GM21367 (cell line): ENCODE data around the gene DMD.

Source experiments
- ATAC-seq: cut with Tn5 transposase; IDR thresholded peaks from one replicate; pipeline ENCODE4 v1.9.1; 2021; ENCODE audit not compliant: unreplicated experiment

DMD gene

DNA sequence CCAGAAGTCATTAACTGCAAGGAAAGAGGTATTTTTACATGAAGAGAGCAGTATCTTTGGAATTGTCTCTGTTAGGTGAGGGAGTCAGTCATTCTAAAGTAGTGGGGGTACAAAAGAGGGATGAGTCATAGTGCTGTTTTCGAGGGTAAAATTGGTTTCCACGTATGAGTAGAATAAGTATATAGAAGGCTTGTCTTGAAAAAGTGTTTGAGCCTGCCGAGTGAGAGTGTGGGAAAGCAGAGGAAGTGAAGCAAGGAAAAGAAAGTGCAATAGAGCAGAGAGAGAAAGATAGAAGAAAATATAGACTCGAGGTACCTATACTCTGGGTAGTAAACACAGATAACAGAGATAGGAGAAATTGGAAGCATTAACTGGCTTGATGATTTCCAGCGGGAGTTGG lies 696.4 kb downstream of the DMD start:
- peak; percentile 84 for ATAC-seq

- ATAC-seq = no peak
Measured at GRCh38 chrX:32501606-32502005, 709.7 kb downstream of the DMD start.

DNA sequence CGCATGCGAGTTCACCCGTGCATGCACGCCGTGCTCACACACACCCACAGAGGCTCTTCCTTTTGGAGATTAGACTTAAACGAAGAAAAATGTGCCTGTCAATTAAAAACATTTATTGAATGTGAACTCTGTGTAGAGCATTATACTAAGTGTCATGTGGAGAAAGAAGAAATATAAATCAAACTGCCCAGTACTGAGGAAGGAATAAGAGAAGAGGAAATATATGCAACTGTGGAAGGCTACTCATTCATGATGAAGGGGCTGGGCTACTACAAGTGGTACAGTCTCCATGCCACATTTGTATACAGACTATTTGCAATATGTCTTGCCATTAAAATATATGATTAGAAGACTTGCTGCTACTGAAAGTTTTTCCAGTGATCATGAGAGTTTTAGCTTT lies 714.7 kb downstream of the DMD start:
- no peak for ATAC-seq

GRCh38 chrX:32495855-32496254 lies 715.5 kb downstream of the DMD start:
- no peak for ATAC-seq

- no peak for ATAC-seq
Measured at GRCh38 chrX:32489125-32489524, 722.2 kb downstream of the DMD start.

GRCh38 chrX:32483534-32484136 lies 727.7 kb downstream of the DMD start:
- no peak for ATAC-seq

DNA sequence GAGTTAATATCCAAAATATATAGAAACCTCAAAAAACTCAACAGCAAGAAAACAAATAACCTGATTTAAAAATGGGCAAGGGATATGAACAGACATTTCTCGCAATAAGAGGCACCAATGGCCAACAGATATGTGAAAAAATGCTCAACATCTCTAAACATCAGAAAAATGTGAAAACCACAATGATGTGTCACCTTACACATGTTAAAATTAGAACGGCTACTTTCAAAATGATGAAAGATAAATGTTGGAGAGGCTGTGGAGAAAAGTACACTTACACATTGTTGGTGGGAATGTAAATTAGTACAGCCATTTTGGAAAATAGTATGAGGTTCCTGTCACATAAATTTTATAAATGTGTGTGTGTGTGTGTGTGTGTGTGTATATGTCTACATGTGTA lies 731.3 kb downstream of the DMD start:
- no peak for ATAC-seq

DNA sequence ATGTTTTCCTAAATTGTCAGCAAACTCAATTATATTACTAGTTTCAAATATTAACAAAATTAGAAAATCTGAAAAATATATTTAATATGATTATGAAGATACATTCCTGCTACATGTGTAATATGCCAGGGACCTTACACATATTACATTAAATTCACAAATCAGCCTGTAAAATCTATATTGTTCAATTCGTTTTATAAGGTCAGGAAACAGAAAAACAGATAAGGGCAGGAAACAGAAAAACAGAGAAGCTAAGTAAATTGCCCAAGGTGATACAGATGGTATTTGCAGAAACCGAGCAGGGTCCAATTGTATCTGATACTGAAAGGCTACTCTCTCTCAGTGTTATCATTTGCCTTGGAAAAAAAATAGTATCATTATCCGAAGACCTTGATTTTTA lies 739.0 kb downstream of the DMD start:
- no peak for ATAC-seq

DNA sequence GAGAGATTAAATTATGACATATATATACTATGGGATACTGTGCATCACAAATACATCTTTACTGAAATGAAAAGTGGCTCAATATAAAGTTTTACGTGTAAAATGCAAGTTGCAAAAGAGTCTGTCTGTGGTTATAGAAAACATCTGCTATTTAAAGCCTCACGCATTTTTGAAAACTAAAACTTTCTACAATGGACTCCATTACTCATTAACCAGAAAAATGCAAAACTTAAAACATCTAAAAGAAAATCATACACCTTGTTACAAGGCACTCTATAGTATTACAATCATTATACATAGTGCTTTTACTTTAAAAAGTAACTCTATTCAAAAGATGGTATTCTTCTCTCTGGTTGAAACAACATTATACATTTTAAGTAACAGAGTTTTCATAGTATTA lies 755.6 kb downstream of the DMD start:
- no peak for ATAC-seq

DNA sequence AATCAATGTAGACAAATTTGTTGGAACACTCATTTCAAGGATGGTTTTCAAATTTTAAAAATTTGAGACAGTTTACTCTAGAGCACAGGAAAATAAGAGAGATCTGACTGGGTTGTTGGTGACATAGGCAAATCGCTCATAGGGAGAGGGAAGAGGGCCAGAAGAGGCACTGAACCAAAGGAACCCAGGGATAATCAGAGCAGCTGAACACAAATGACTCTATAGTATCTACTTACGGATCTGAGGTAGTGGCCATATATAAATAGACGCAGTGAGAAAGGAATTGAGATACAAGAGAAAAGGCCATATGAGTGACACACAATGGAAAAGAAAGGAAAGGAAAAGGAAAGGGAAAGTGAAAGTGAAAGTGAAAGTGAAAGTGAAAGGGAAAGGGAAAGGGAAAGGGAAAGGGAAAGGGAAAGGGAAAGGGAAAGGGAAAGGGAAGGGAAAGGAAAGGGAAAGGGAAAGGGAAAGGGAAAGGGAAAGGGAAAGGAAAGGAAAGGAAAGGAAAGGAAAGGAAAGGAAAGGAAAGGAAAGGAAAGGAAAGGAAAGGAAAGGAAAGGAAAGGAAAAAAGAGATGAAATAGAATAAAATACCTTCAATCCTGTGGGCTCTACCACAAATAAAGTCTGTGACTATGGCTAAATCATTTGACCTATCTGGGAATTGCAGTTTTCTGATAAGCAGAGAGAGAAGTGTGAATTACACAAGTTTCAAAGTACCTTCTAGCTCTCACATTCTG lies 759.2 kb downstream of the DMD start:
- no peak for ATAC-seq

DNA sequence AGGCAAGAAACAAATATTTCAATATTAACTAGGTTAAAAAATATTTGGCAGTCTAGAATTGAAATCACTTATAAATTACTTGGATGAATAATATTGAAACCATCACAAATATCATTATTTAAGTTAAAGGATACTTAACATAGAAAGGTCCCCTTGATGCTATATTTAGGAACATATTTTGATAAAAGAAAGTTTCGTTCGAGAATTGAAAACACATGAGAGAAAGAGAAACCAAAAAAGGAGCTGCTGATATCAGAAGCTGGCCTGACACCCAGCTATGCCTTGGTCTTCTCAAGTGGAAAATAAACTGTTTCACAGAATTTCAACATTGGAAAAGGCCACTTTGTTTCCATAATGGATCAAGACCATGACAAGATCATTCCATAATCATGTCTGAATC lies 762.4 kb downstream of the DMD start:
- ATAC-seq = peak; percentile 54

- peak; percentile 99 for ATAC-seq
Measured at GRCh38 chrX:32448320-32448719, 763.0 kb downstream of the DMD start.

- ATAC-seq = no peak
Measured at GRCh38 chrX:32447640-32448039, 763.7 kb downstream of the DMD start.

DNA sequence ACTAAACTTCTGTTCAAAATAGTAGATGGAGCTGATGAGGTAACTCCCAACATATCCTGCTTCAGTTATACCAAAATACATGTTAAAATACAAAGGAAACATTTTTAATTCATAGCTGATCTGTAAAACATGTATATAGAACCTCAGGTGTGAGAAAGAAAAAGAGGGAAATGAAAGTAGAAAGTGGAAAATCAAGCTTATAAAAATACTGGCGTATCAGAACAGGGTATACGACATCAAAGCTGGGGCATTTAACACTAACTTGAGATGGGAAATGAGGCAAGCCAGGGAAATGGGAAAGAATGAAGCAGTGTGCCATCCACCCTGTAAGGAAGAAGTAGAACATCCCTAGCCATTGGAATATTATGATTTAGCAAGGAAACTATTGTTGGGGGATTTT lies 767.5 kb downstream of the DMD start:
- ATAC-seq = no peak

DNA sequence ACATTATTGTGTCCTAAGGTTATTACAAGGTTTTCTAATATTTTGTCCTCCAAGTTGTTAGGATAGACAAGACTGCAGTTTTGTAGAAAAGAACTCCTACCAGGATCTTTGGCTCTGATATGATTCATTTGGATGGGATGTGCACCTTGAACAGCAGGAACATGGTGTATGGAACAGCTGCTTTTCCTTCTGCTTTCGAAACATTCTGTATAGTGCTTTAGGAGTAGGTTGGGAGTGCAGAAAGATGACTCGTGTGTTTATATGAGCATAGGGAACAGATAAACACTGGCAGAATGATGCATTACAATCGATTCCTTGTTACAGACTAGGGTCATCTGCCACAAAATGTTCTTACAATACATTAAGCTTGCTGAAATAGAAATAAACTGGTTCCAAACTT lies 790.1 kb downstream of the DMD start:
- ATAC-seq = no peak

- ATAC-seq = no peak
Measured at GRCh38 chrX:32408389-32408788, 803.0 kb downstream of the DMD start.

- ATAC-seq = peak; percentile 79
Measured at GRCh38 chrX:32397562-32398216, 813.7 kb downstream of the DMD start.

GRCh38 chrX:32395878-32396277 lies 815.5 kb downstream of the DMD start:
- no peak for ATAC-seq

GRCh38 chrX:32392655-32393054 lies 818.7 kb downstream of the DMD start:
- ATAC-seq = no peak

GRCh38 chrX:32370456-32371205 lies 840.7 kb downstream of the DMD start:
- ATAC-seq = no peak

- no peak for ATAC-seq
Measured at GRCh38 chrX:32293962-32294700, 917.2 kb downstream of the DMD start.
